ENCODE measurements around the gene PTPRG. TPM values are rescaled to one million over a fixed set of nuclear protein-coding genes. Genes with fewer than 3 reads are reported as not detected.

Gene PTPRG
- total RNA-seq, 1 donor from 2014 or later, result 39.6 TPM

- Histone ChIP-seq H3K9me3 (ENCODE audit: insufficient read depth, low read depth, low read length) (no peaks in the 10 kb centered on the region), H3K9ac (ENCODE audit: low read length) (no peak overlapping the region), H3K36me3 (ENCODE audit: insufficient read depth, low read length) (no peaks in the 10 kb centered on the region), H4K20me1 (ENCODE audit: insufficient read depth, low read length) (no peaks in the 10 kb centered on the region), H3K4me3 (ENCODE audit: insufficient read depth, low read depth, low read length) (no peak overlapping the region), H3K27me3 (ENCODE audit: insufficient read depth, low read length) (no peaks in the 10 kb centered on the region), H3K27ac (ENCODE audit: low read depth, low read length) (no peak overlapping the region), H3K4me2 (ENCODE audit: low read length) (no peak overlapping the region), H3K4me1 (ENCODE audit: insufficient read depth, low read length) (no peaks in the 10 kb centered on the region), H2AFZ (ENCODE audit: low read depth, low read length) (no peak overlapping the region), H3K79me2 (ENCODE audit: insufficient read depth, low read length) (no peaks in the 10 kb centered on the region)
- peaks cover 2% of the 10 kb centered on the region for H3K9me3 Mint-ChIP-seq (ENCODE audit: unreplicated experiment)
- H3K4me3 Mint-ChIP-seq (ENCODE audit: unreplicated experiment), result no peak overlapping the region
- H3K36me3 Mint-ChIP-seq (ENCODE audit: low read depth, unreplicated experiment), result peaks cover 14% of the 10 kb centered on the region
- DNase-seq (ENCODE audit: low read depth) (no peak), FAIRE-seq (no peak)
- no peaks in the 10 kb centered on the region for H3K27me3 Mint-ChIP-seq (ENCODE audit: low read depth, unreplicated experiment)
- H3K27ac Mint-ChIP-seq (ENCODE audit: unreplicated experiment), result no peak overlapping the region
- H3K4me1 Mint-ChIP-seq (ENCODE audit: low read depth, unreplicated experiment), result no peaks in the 10 kb centered on the region
- TF ChIP-seq EZH2 (IDR thresholded peaks at IDR 0.05; ENCODE audit: insufficient read depth, low read length) (no peak), CTCF (IDR thresholded peaks at IDR 0.05; ENCODE audit: insufficient read depth, low read depth, low read length) (no peak)
These were observed 619.1 kb downstream of the PTPRG start for GRCh38 chr3:62180514-62180913.

GRCh38 chr3:62183087-62183486 lies 621.7 kb downstream of the PTPRG start:
- no peaks in the 10 kb centered on the region for H3K79me2 ChIP-seq (ENCODE audit: insufficient read depth, low read length)
- no peak for TF ChIP-seq CTCF (IDR thresholded peaks at IDR 0.05; ENCODE audit: insufficient read depth, low read depth, low read length)
- TF ChIP-seq EZH2 (IDR thresholded peaks at IDR 0.05; ENCODE audit: insufficient read depth, low read length), result no peak
- Mint-ChIP-seq H3K9me3 (ENCODE audit: unreplicated experiment) (peaks cover 2% of the 10 kb centered on the region), H3K36me3 (ENCODE audit: low read depth, unreplicated experiment) (peaks cover 18% of the 10 kb centered on the region), H3K4me3 (ENCODE audit: unreplicated experiment) (no peak overlapping the region), H3K27ac (ENCODE audit: unreplicated experiment) (no peak overlapping the region), H3K27me3 (ENCODE audit: low read depth, unreplicated experiment) (no peaks in the 10 kb centered on the region), H3K4me1 (ENCODE audit: low read depth, unreplicated experiment) (no peaks in the 10 kb centered on the region)
- H3K27me3 ChIP-seq (ENCODE audit: insufficient read depth, low read length), result no peaks in the 10 kb centered on the region
- H4K20me1 ChIP-seq (ENCODE audit: insufficient read depth, low read length), result no peaks in the 10 kb centered on the region
- no peaks in the 10 kb centered on the region for H3K36me3 ChIP-seq (ENCODE audit: insufficient read depth, low read length)
- no peak overlapping the region for H3K4me2 ChIP-seq (ENCODE audit: low read length)
- no peaks in the 10 kb centered on the region for H3K9me3 ChIP-seq (ENCODE audit: insufficient read depth, low read depth, low read length)
- no peaks in the 10 kb centered on the region for H3K4me1 ChIP-seq (ENCODE audit: insufficient read depth, low read length)
- no peak for FAIRE-seq
- DNase-seq (ENCODE audit: low read depth), result no peak
- H2AFZ ChIP-seq (ENCODE audit: low read depth, low read length), result no peak overlapping the region
- no peak overlapping the region for H3K9ac ChIP-seq (ENCODE audit: low read length)
- H3K4me3 ChIP-seq (ENCODE audit: insufficient read depth, low read depth, low read length), result no peak overlapping the region
- H3K27ac ChIP-seq (ENCODE audit: low read depth, low read length), result no peak overlapping the region

GRCh38 chr3:62183969-62184368 lies 622.6 kb downstream of the PTPRG start:
- no peaks in the 10 kb centered on the region for H3K27me3 ChIP-seq (ENCODE audit: insufficient read depth, low read length)
- no peaks in the 10 kb centered on the region for H4K20me1 ChIP-seq (ENCODE audit: insufficient read depth, low read length)
- TF ChIP-seq EZH2 (IDR thresholded peaks at IDR 0.05; ENCODE audit: insufficient read depth, low read length) (no peak), CTCF (IDR thresholded peaks at IDR 0.05; ENCODE audit: insufficient read depth, low read depth, low read length) (no peak)
- Mint-ChIP-seq H3K36me3 (ENCODE audit: low read depth, unreplicated experiment) (peaks cover 18% of the 10 kb centered on the region), H3K27me3 (ENCODE audit: low read depth, unreplicated experiment) (no peaks in the 10 kb centered on the region), H3K9me3 (ENCODE audit: unreplicated experiment) (peaks cover 2% of the 10 kb centered on the region), H3K4me1 (ENCODE audit: low read depth, unreplicated experiment) (peaks cover 3% of the 10 kb centered on the region), H3K27ac (ENCODE audit: unreplicated experiment) (no peak overlapping the region), H3K4me3 (ENCODE audit: unreplicated experiment) (no peak overlapping the region)
- H3K4me1 ChIP-seq (ENCODE audit: insufficient read depth, low read length), result no peaks in the 10 kb centered on the region
- FAIRE-seq, result no peak
- H3K9ac ChIP-seq (ENCODE audit: low read length), result no peak overlapping the region
- no peaks in the 10 kb centered on the region for H3K36me3 ChIP-seq (ENCODE audit: insufficient read depth, low read length)
- no peak overlapping the region for H2AFZ ChIP-seq (ENCODE audit: low read depth, low read length)
- H3K4me2 ChIP-seq (ENCODE audit: low read length), result no peak overlapping the region
- H3K27ac ChIP-seq (ENCODE audit: low read depth, low read length), result no peak overlapping the region
- no peaks in the 10 kb centered on the region for H3K79me2 ChIP-seq (ENCODE audit: insufficient read depth, low read length)
- DNase-seq (ENCODE audit: low read depth), result no peak
- H3K9me3 ChIP-seq (ENCODE audit: insufficient read depth, low read depth, low read length), result no peaks in the 10 kb centered on the region
- no peak overlapping the region for H3K4me3 ChIP-seq (ENCODE audit: insufficient read depth, low read depth, low read length)
